HG03342 (cell line): ENCODE results near the gene CNTNAP2.
"Not testable (repeated sequence)": the region's sequence is repeated elsewhere in the genome, so short reads cannot be mapped to it uniquely, and the experiment has no call there.

Experiments used
- ATAC-seq: cut with Tn5 transposase; IDR thresholded peaks from one replicate; pipeline ENCODE4 v1.9.1; 2021; ENCODE audit warnings: mild to moderate bottlenecking, moderate library complexity; ENCODE audit not compliant: unreplicated experiment

CNTNAP2 gene

GRCh38 chr7:146146831-146147486 is 30.4 kb downstream of the CNTNAP2 start:
- no peak for ATAC-seq

- ATAC-seq = no peak
Measured at GRCh38 chr7:146150153-146150552, 33.6 kb downstream of the CNTNAP2 start.

- ATAC-seq = no peak
Measured at GRCh38 chr7:146172112-146172511, 55.5 kb downstream of the CNTNAP2 start.

GRCh38 chr7:146175716-146176115 is 59.1 kb downstream of the CNTNAP2 start:
- no peak for ATAC-seq

GRCh38 chr7:146176860-146177259 is 60.3 kb downstream of the CNTNAP2 start:
- no peak for ATAC-seq

- no peak for ATAC-seq
Measured at GRCh38 chr7:146177301-146177700, 60.7 kb downstream of the CNTNAP2 start.

GRCh38 chr7:146185844-146186243 is 69.2 kb downstream of the CNTNAP2 start:
- no peak for ATAC-seq

- ATAC-seq = not testable (repeated sequence)
Measured at GRCh38 chr7:146191428-146191827, 74.8 kb downstream of the CNTNAP2 start.

- no peak for ATAC-seq
Measured at GRCh38 chr7:146201945-146202344, 85.3 kb downstream of the CNTNAP2 start.

- ATAC-seq = no peak
Measured at GRCh38 chr7:146206270-146206669, 89.7 kb downstream of the CNTNAP2 start.

- ATAC-seq = no peak
Measured at GRCh38 chr7:146208492-146208891, 91.9 kb downstream of the CNTNAP2 start.

GRCh38 chr7:146214842-146215241 is 98.2 kb downstream of the CNTNAP2 start:
- no peak for ATAC-seq

GRCh38 chr7:146216396-146217041 is 99.9 kb downstream of the CNTNAP2 start:
- no peak for ATAC-seq

- ATAC-seq = no peak
Measured at GRCh38 chr7:146223851-146224250, 107.2 kb downstream of the CNTNAP2 start.

- no peak for ATAC-seq
Measured at GRCh38 chr7:146232604-146233003, 116.0 kb downstream of the CNTNAP2 start.

- no peak for ATAC-seq
Measured at GRCh38 chr7:146235195-146235594, 118.6 kb downstream of the CNTNAP2 start.

GRCh38 chr7:146242661-146243060 is 126.1 kb downstream of the CNTNAP2 start:
- ATAC-seq = no peak

- not testable (repeated sequence) for ATAC-seq
Measured at GRCh38 chr7:146247991-146248390, 131.4 kb downstream of the CNTNAP2 start.

GRCh38 chr7:146248744-146249143 is 132.1 kb downstream of the CNTNAP2 start:
- ATAC-seq = not testable (repeated sequence)

GRCh38 chr7:146249272-146249671 is 132.7 kb downstream of the CNTNAP2 start:
- ATAC-seq = no peak

GRCh38 chr7:146255609-146256008 is 139.0 kb downstream of the CNTNAP2 start:
- no peak for ATAC-seq

GRCh38 chr7:146262527-146262926 is 145.9 kb downstream of the CNTNAP2 start:
- ATAC-seq = no peak

- ATAC-seq = no peak
Measured at GRCh38 chr7:146276888-146277287, 160.3 kb downstream of the CNTNAP2 start.
